Dendritic cell treated with granulocyte-macrophage colony-stimulating factor and Interleukin-4, amounts not matched to agents 40 ng/mL and 50 ng/mL, for 4 days (primary cell): ENCODE measurements around the gene CCDC177.

Source experiments
- H3K27ac Mint-ChIP-seq: one replicate; pipeline ENCODE4 v1.8.0; 2022; ENCODE audit warnings: mild to moderate bottlenecking, mixed read lengths
- H3K27me3 Mint-ChIP-seq: one replicate; pipeline ENCODE4 v1.8.0; 2022; ENCODE audit warnings: mild to moderate bottlenecking, mixed read lengths
- H3K36me3 Mint-ChIP-seq: one replicate; pipeline ENCODE4 v1.8.0; 2022; ENCODE audit warnings: low read depth, mixed read lengths
- H3K4me1 Mint-ChIP-seq: one replicate; pipeline ENCODE4 v1.8.0; 2022; ENCODE audit warnings: low read depth, mixed read lengths
- H3K4me3 Mint-ChIP-seq: one replicate; pipeline ENCODE4 v1.8.0; 2022; ENCODE audit warnings: mild to moderate bottlenecking, moderate library complexity, mixed read lengths
- H3K9me3 Mint-ChIP-seq: one replicate; pipeline ENCODE4 v1.8.0; 2022; ENCODE audit warnings: mixed read lengths
- intact Hi-C: fragments of 100-400 bp; cut with micrococcal nuclease; formaldehyde crosslinking; loops from one replicate; pipeline ENCODE4 v1.15.0; 2022

Gene CCDC177

DNA sequence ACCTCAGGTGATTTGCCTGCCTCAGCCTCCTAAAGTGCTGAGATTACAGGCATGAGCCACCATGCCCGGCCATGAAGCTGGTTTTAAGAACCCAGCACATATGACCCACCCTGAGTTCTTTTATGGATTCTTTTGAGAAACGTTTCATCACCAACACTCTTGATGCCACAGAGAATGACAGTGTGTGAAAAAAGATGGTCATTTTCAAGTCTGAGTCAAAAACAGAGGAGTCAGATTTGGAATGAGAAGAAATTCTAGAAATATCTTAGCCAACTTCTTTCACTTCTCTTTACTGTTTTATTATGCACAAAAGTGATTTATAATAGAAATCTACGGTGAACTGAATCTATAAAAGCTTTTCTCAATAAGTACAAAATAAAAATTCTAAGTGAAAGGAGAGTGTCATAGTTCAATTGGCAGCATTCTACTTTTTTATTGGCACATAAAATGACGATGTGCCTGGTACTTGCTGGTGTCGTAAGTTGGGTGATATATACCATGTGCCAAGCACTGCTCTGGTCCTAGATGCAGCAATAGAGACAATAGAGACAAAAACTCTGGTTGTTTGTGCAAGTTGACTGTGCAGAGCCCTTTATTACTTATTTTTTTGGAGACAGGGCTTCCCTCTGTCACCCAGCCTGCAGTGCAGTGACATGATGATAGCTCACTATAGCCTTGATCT, 33.9 kb downstream of the CCDC177 start:
- no peak overlapping the region for H3K27ac Mint-ChIP-seq
- no peaks in the 10 kb centered on the region for H3K36me3 Mint-ChIP-seq
- H3K27me3 Mint-ChIP-seq, result peaks cover 4% of the 10 kb centered on the region
- H3K4me3 Mint-ChIP-seq, result no peak overlapping the region
- intact Hi-C loops, result no loop called here
- peaks cover 20% of the 10 kb centered on the region for H3K4me1 Mint-ChIP-seq
- no peaks in the 10 kb centered on the region for H3K9me3 Mint-ChIP-seq

- intact Hi-C loops, result no loop called here
- peaks cover 6% of the 10 kb centered on the region for H3K27me3 Mint-ChIP-seq
- no peak overlapping the region for H3K27ac Mint-ChIP-seq
- peaks cover 20% of the 10 kb centered on the region for H3K4me1 Mint-ChIP-seq
- no peak overlapping the region for H3K4me3 Mint-ChIP-seq
- no peaks in the 10 kb centered on the region for H3K9me3 Mint-ChIP-seq
- no peaks in the 10 kb centered on the region for H3K36me3 Mint-ChIP-seq
Observed at GRCh38 chr14:69539631-69540410, 34.9 kb downstream of the CCDC177 start.

DNA sequence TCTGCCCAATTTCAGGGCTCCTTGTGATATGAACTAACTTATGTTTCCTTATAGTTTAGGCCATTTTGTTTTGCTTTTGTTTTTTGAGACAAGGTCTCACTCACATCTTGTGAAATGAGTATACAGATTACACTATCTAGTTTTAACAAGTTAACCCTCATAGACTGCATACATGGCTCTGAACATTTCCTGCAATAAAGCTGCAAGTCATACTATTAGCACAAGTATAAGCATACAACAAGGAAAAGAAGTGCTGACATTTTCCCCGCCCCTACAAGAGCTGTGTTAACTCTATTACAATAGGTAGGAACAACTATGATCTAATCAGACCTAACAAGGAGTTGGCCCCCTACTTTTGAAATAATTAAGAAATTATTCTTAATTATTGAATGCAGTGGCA, 35.9 kb downstream of the CCDC177 start:
- Mint-ChIP-seq H3K4me1 (peaks cover 10% of the 10 kb centered on the region), H3K9me3 (no peaks in the 10 kb centered on the region), H3K36me3 (no peaks in the 10 kb centered on the region), H3K27ac (no peak overlapping the region), H3K27me3 (peaks cover 3% of the 10 kb centered on the region), H3K4me3 (no peak overlapping the region)
- intact Hi-C loops, result no loop called here

- Mint-ChIP-seq H3K27ac (no peak overlapping the region), H3K27me3 (peaks cover 7% of the 10 kb centered on the region), H3K4me1 (peaks cover 2% of the 10 kb centered on the region), H3K4me3 (no peak overlapping the region), H3K36me3 (no peaks in the 10 kb centered on the region), H3K9me3 (no peaks in the 10 kb centered on the region)
- intact Hi-C loops, result no loop called here
Observed at GRCh38 chr14:69537900-69538299, 36.8 kb downstream of the CCDC177 start.

- peaks cover 8% of the 10 kb centered on the region for H3K27me3 Mint-ChIP-seq
- intact Hi-C loops, result no loop called here
- no peaks in the 10 kb centered on the region for H3K36me3 Mint-ChIP-seq
- H3K9me3 Mint-ChIP-seq, result no peaks in the 10 kb centered on the region
- H3K4me1 Mint-ChIP-seq, result no peaks in the 10 kb centered on the region
- no peak overlapping the region for H3K4me3 Mint-ChIP-seq
- H3K27ac Mint-ChIP-seq, result no peak overlapping the region
Observed at GRCh38 chr14:69536971-69537370, 37.7 kb downstream of the CCDC177 start.

DNA sequence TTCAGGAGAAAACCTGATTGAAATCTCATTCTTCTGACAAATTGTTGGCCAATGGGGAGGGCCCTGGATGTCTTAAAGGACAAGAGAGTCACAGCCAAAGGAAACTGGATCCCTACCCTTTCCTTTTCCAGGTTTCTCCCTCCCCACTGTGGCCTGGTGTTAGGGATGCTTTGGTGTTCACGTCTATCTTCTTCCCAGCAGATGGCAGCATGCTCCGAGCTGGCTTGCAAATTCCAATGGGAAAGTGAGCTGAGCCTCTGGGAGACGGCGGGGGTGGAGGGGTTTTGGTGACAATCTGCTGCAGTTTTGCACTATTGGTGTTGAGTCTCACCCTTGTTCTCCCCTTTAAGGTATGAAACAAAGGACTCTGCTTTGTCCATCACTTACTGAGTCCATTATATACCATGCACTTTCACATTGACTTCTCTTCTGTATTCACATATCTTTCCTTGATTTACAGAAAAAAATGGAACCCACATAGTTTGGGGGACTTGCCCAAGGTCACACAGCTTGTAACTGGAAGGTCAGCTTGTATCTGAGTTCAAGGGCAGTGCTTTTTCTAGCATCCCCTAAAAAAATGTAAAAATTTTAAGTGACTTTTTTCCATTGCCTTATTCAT, 39.3 kb downstream of the CCDC177 start:
- H3K27ac Mint-ChIP-seq, result no peak overlapping the region
- intact Hi-C loops, result loop anchor here (1.0 kb wide), 1 partner anchor 39 kb away; the partner anchor contains the start of gene CCDC177
- H3K36me3 Mint-ChIP-seq, result no peaks in the 10 kb centered on the region
- no peaks in the 10 kb centered on the region for H3K9me3 Mint-ChIP-seq
- H3K27me3 Mint-ChIP-seq, result peaks cover 11% of the 10 kb centered on the region
- H3K4me3 Mint-ChIP-seq, result no peak overlapping the region
- H3K4me1 Mint-ChIP-seq, result no peaks in the 10 kb centered on the region

GRCh38 chr14:69532561-69533340, 41.9 kb downstream of the CCDC177 start:
- Mint-ChIP-seq H3K27ac (no peak overlapping the region), H3K9me3 (no peaks in the 10 kb centered on the region), H3K4me3 (no peak overlapping the region), H3K36me3 (no peaks in the 10 kb centered on the region), H3K27me3 (peaks cover 18% of the 10 kb centered on the region), H3K4me1 (no peaks in the 10 kb centered on the region)
- intact Hi-C loops, result no loop called here

DNA sequence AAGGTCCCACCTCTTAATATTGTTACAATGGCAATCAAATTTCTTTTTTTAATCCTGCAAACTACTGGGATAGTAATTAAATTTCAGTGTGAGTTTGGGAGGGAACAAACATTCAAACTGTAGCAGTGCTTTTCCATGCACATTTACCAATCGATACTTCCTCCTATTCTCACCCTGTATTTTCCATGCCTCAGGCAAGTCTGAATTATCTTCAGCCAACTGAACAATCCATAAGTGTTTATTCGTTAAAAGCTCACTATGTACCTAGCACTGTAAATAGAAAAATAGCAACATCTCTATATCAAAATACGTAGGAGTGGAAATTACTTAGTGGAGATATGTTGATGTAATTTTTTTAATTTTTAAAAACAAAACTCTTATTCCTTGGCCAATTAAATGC, 43.5 kb downstream of the CCDC177 start:
- intact Hi-C loops, result no loop called here
- H3K4me1 Mint-ChIP-seq, result no peaks in the 10 kb centered on the region
- H3K27me3 Mint-ChIP-seq, result peaks cover 20% of the 10 kb centered on the region
- H3K36me3 Mint-ChIP-seq, result no peaks in the 10 kb centered on the region
- H3K9me3 Mint-ChIP-seq, result no peaks in the 10 kb centered on the region
- H3K27ac Mint-ChIP-seq, result no peak overlapping the region
- H3K4me3 Mint-ChIP-seq, result no peak overlapping the region

DNA sequence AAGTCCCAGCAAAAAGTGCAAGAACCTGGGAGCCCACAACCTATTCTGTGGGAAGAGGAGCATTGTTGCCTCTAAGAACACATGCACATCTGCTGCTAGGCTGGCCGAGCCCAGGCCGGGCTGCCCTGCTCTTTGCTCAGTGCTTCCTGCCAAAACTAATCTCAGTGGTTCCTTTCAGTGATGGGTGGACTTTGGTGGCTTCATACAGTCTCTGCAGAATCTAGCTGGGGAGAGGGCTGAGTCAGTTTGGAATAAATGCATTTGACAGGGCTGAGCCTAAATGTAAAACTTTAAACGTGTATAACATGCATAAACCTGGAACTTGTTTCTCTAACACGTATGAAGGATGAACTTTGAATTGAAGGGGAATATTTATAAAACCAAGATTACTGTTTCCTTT, 44.6 kb downstream of the CCDC177 start:
- Mint-ChIP-seq H3K4me1 (no peaks in the 10 kb centered on the region), H3K4me3 (no peak overlapping the region), H3K9me3 (no peaks in the 10 kb centered on the region), H3K27ac (no peak overlapping the region), H3K27me3 (peaks cover 20% of the 10 kb centered on the region), H3K36me3 (no peaks in the 10 kb centered on the region)
- intact Hi-C loops, result no loop called here

GRCh38 chr14:69529563-69529962, 45.1 kb downstream of the CCDC177 start:
- H3K4me1 Mint-ChIP-seq, result no peaks in the 10 kb centered on the region
- no peak overlapping the region for H3K27ac Mint-ChIP-seq
- H3K4me3 Mint-ChIP-seq, result no peak overlapping the region
- peaks cover 17% of the 10 kb centered on the region for H3K27me3 Mint-ChIP-seq
- no peaks in the 10 kb centered on the region for H3K36me3 Mint-ChIP-seq
- H3K9me3 Mint-ChIP-seq, result no peaks in the 10 kb centered on the region
- intact Hi-C loops, result no loop called here

DNA sequence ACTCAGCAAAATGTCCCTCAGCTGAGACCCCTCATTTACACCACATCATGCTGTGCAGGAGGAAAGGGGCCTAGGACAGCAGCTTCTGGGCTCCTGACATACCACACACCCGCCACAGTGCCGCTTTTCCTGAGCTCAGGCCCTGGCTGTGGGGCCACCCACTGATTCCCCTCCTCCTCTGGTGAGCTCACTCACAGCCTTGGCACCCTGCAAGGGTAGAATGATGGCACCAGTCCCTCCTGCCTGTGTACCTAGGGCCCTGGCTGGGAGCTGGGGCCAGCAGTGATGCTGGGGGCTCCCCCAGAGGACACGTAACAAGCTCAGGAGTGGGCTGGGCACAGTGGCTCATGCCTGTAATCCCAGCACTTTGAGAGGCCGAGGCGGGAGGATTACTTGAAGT, 45.7 kb downstream of the CCDC177 start:
- no peak overlapping the region for H3K27ac Mint-ChIP-seq
- H3K9me3 Mint-ChIP-seq, result no peaks in the 10 kb centered on the region
- no peaks in the 10 kb centered on the region for H3K4me1 Mint-ChIP-seq
- H3K36me3 Mint-ChIP-seq, result no peaks in the 10 kb centered on the region
- intact Hi-C loops, result no loop called here
- peaks cover 17% of the 10 kb centered on the region for H3K27me3 Mint-ChIP-seq
- H3K4me3 Mint-ChIP-seq, result no peak overlapping the region

DNA sequence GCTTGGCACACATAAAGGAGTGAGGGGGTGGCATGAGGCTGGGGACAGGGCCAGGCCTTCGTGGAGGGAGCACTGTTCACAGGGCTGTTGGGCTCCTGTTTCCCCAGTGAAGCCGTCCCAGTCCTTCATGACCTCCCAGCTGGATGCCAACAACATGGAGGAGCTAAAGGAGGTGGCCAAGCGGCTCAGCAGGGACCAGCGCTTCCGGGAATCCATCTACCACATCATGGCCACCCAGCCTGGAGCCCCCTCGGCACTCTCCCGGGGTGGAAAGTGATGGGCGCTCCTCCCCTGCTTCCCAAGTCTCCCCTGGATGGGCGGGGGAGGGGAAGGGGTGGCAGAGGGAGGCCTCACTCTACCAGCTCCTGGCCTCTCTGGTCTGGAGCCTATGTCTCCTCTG, 46.5 kb downstream of the CCDC177 start:
- Mint-ChIP-seq H3K4me1 (no peaks in the 10 kb centered on the region), H3K4me3 (no peak overlapping the region), H3K9me3 (no peaks in the 10 kb centered on the region), H3K36me3 (no peaks in the 10 kb centered on the region), H3K27ac (no peak overlapping the region), H3K27me3 (peaks cover 15% of the 10 kb centered on the region)
- intact Hi-C loops, result no loop called here

DNA sequence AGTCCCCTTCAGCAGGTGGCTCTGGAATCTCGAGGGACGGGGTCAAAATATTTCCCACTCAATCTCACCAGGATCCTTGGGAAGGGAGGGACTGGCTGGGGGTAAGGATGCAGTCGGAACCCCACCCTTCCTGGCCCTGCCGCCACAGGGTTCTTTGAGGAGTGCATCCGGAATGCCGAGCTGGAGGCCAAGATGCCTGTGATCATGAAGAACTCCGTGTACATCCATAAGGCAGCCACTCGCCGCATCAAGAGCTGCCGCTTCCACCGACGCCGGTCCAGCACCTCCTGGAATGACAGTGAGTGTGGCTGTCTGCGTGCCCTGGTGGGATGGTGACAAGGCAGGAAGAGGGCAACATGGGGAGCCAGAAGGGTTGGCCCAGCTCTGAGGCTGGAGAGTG, 47.0 kb downstream of the CCDC177 start:
- no peak overlapping the region for H3K4me3 Mint-ChIP-seq
- H3K4me1 Mint-ChIP-seq, result no peaks in the 10 kb centered on the region
- H3K27ac Mint-ChIP-seq, result no peak overlapping the region
- no peaks in the 10 kb centered on the region for H3K9me3 Mint-ChIP-seq
- no peaks in the 10 kb centered on the region for H3K36me3 Mint-ChIP-seq
- H3K27me3 Mint-ChIP-seq, result peaks cover 12% of the 10 kb centered on the region
- intact Hi-C loops, result no loop called here

GRCh38 chr14:69525896-69526295, 48.8 kb downstream of the CCDC177 start:
- no peak overlapping the region for H3K4me3 Mint-ChIP-seq
- H3K27ac Mint-ChIP-seq, result no peak overlapping the region
- no peaks in the 10 kb centered on the region for H3K4me1 Mint-ChIP-seq
- H3K9me3 Mint-ChIP-seq, result no peaks in the 10 kb centered on the region
- intact Hi-C loops, result no loop called here
- peaks cover 9% of the 10 kb centered on the region for H3K27me3 Mint-ChIP-seq
- no peaks in the 10 kb centered on the region for H3K36me3 Mint-ChIP-seq
